HepG2 (cell line): ENCODE results near the gene UBE4A.

Experiments
- ATF3 ChIP-seq: sonication (generic); formaldehyde crosslinking; IDR thresholded peaks from 2 replicates; pipeline ENCODE4 v1.4.0; 2020; ENCODE audit warnings: missing genetic modification reagents
- CTCF ChIP-seq: sonication (generic); formaldehyde crosslinking; IDR thresholded peaks from 2 replicates; pipeline ENCODE4 v1.5.0; 2020; ENCODE audit warnings: mild to moderate bottlenecking, missing genetic modification reagents, moderate library complexity
- EP300 ChIP-seq, 3 experiments: sonication (generic) in 1 of 3; formaldehyde crosslinking in 1 of 3; IDR thresholded peaks; 2 replicates each; pipeline versions ENCODE4 v1.5.1 to v1.6.1; 2011 to 2020; ENCODE audit warnings: low read depth in 2 of 3, low read length in 2 of 3, borderline replicate concordance in 1 of 3, improper control_type of control experiment in 1 of 3, mild to moderate bottlenecking in 1 of 3, missing genetic modification reagents in 1 of 3, moderate library complexity in 1 of 3
- FOXP4 ChIP-seq: sonication (generic); formaldehyde crosslinking; IDR thresholded peaks from 2 replicates; pipeline ENCODE4 v1.4.0; 2020; ENCODE audit warnings: missing genetic modification reagents
- HNF1B ChIP-seq: sonication (generic); formaldehyde crosslinking; IDR thresholded peaks from 2 replicates; pipeline ENCODE4 v1.5.1; 2020; ENCODE audit warnings: mild to moderate bottlenecking, moderate library complexity, missing genetic modification reagents
- HNF4G ChIP-seq, 2 experiments: sonication (generic) in 1 of 2; formaldehyde crosslinking in 1 of 2; IDR thresholded peaks; 2 replicates each; pipeline versions ENCODE4 v1.4.0 to v1.6.1; 2011 to 2020; ENCODE audit warnings: borderline replicate concordance in 2 of 2, low read depth in 2 of 2, mild to moderate bottlenecking in 2 of 2, low read length in 1 of 2, missing genetic modification reagents in 1 of 2, moderate library complexity in 1 of 2
- KLF9 ChIP-seq: IDR thresholded peaks from 2 replicates; pipeline ENCODE4 v1.6.1; 2016; ENCODE audit warnings: low read depth
- MAZ ChIP-seq, 2 experiments: sonication (generic) in 1 of 2; formaldehyde crosslinking in 1 of 2; IDR thresholded peaks; 2 replicates each; pipeline versions ENCODE4 v1.5.0 to v1.6.1; 2012 to 2020; ENCODE audit warnings: low read depth in 2 of 2, mild to moderate bottlenecking in 2 of 2, borderline replicate concordance in 1 of 2, improper control_type of control experiment in 1 of 2, low read length in 1 of 2, missing genetic modification reagents in 1 of 2, moderate library complexity in 1 of 2
- NR2C2 ChIP-seq: sonication (generic); formaldehyde crosslinking; IDR thresholded peaks from 2 replicates; pipeline ENCODE4 v1.4.0; 2020; ENCODE audit warnings: missing genetic modification reagents, mild to moderate bottlenecking, moderate library complexity, borderline replicate concordance
- SP4 ChIP-seq: sonication (generic); formaldehyde crosslinking; IDR thresholded peaks from 2 replicates; pipeline ENCODE4 v1.8.1; 2023; ENCODE audit warnings: mild to moderate bottlenecking, missing genetic modification reagents
- ZNF280B ChIP-seq: sonication (generic); formaldehyde crosslinking; IDR thresholded peaks from 2 replicates; pipeline ENCODE4 v1.5.0; 2020; ENCODE audit warnings: missing genetic modification reagents, mild to moderate bottlenecking, borderline replicate concordance

- no peak for TF ChIP-seq KLF9
- no peak for TF ChIP-seq HNF4G (IDR thresholded peaks at IDR 0.05; ENCODE audit: borderline replicate concordance, low read depth, low read length)
- no peak for TF ChIP-seq HNF4G (CRISPR knock-in tag; IDR thresholded peaks at IDR 0.05; ENCODE audit: borderline replicate concordance, low read depth)
- TF ChIP-seq FOXP4 (CRISPR knock-in tag): no peak
- no peak for TF ChIP-seq CTCF
- no peak for TF ChIP-seq HNF1B
- no peak for TF ChIP-seq NR2C2 (CRISPR knock-in tag)
- no peak for TF ChIP-seq EP300 (IDR thresholded peaks at IDR 0.05; ENCODE audit: low read depth in 2 of 2, low read length in 2 of 2)
- no peak for TF ChIP-seq EP300 (CRISPR knock-in tag; IDR thresholded peaks at IDR 0.05; ENCODE audit: borderline replicate concordance)
- TF ChIP-seq MAZ (IDR thresholded peaks at IDR 0.05; ENCODE audit: borderline replicate concordance, low read depth, low read length): no peak
- TF ChIP-seq MAZ (CRISPR knock-in tag; IDR thresholded peaks at IDR 0.05; ENCODE audit: low read depth): no peak
- no peak for TF ChIP-seq SP4 (CRISPR knock-in tag)
- TF ChIP-seq ZNF280B: no peak
- no peak for TF ChIP-seq ATF3 (CRISPR knock-in tag)
Observed at GRCh38 chr11:118339281-118339961, 20.0 kb upstream of the UBE4A start.
